Body of pancreas (tissue), 4 donors: ENCODE measurements around the gene HES2. TPM values are rescaled to one million over a fixed set of nuclear protein-coding genes. Genes with fewer than 3 reads are reported as not detected.
A peak's percentile ranks its signal among the peaks of the same experiment; 100 is the strongest.
"Not testable (repeated sequence)": the region's sequence is repeated elsewhere in the genome, so short reads cannot be mapped to it uniquely, and the experiment has no call there.

Experiments
- ATAC-seq: fragments of 150-250 bp; one replicate; pipeline ENCODE4 v1.9.1; 2016
- DNase-seq, 4 donors: peaks; one replicate each; pipeline ENCODE4 v3.0.0-alpha.2; 2019
- H3K27ac ChIP-seq, 4 donors: fragments of 200-600 bp; sonication (generic); 1 replicate in 3 of 4; 2 replicates in 1 of 4; pipeline versions ENCODE4 v1.5.1 to v1.6.1; 2016 to 2019; ENCODE audit warnings: mild to moderate bottlenecking in 1 of 4, mixed read lengths in 1 of 4, moderate library complexity in 1 of 4
- H3K27me3 ChIP-seq, 2 donors: fragments of 200-600 bp; sonication (generic); one replicate each; pipeline ENCODE4 v1.6.0; 2016; ENCODE audit warnings: mild to moderate bottlenecking in 1 of 2
- H3K36me3 ChIP-seq, 2 donors: fragments of 200-600 bp; sonication (generic); replicated peaks in 1 of 2; 2 replicates each; pipeline ENCODE4 v1.5.1; 2016; ENCODE audit warnings: low read depth in 2 of 2; ENCODE audit not compliant: insufficient read depth in 1 of 2
- H3K4me1 ChIP-seq: fragments of 200-600 bp; sonication (generic); one replicate; pipeline ENCODE4 v1.6.0; 2016
- H3K4me3 ChIP-seq, 2 donors: fragments of 200-600 bp; sonication (generic); 1 replicate in 1 of 2; 2 replicates in 1 of 2; pipeline ENCODE4 v1.5.1; 2016 to 2019
- H3K9me3 ChIP-seq, 3 donors: fragments of 200-600 bp; sonication (generic); 1 replicate in 2 of 3; 2 replicates in 1 of 3; pipeline ENCODE4 v1.5.1; 2016
- POLR2A ChIP-seq, 3 donors: fragments of 450-650 bp; IDR thresholded peaks; one replicate each; pipeline ENCODE4 v1.6.1; 2016; ENCODE audit warnings: antibody characterized with exemption in 3 of 3, mild to moderate bottlenecking in 2 of 3
- WGBS, 2 donors: methylation state at CpG; one replicate each; pipeline ENCODE4 v1.1.5; 2017; 5-methylcytosine and 5-hydroxymethylcytosine counted together
- intact Hi-C: fragments of 100-400 bp; cut with DNase I; formaldehyde crosslinking; loops from one replicate; pipeline ENCODE4 v1.15.1; 2023
- total RNA-seq, 2 donors: library from RNA; depleted of rRNA; stranded (reverse); fragments of >200 nt; gene quantifications; one replicate each; pipeline ENCODE4 v1.1.0, GENCODE V29; 2016
- TF ChIP-seq, protein P1 (sequence below), 7 experiments: fragments of 450-650 bp in 4 of 7; fragments of 200-600 bp in 3 of 7; sonication (generic) in 3 of 7; IDR thresholded peaks; one replicate each; pipeline ENCODE4 v1.5.1; 2016 to 2019; ENCODE audit warnings: antibody characterized with exemption in 7 of 7

Gene HES2
- total RNA-seq, 2 donors from 2014 or later: 0.26 TPM; not detected in 1

DNA sequence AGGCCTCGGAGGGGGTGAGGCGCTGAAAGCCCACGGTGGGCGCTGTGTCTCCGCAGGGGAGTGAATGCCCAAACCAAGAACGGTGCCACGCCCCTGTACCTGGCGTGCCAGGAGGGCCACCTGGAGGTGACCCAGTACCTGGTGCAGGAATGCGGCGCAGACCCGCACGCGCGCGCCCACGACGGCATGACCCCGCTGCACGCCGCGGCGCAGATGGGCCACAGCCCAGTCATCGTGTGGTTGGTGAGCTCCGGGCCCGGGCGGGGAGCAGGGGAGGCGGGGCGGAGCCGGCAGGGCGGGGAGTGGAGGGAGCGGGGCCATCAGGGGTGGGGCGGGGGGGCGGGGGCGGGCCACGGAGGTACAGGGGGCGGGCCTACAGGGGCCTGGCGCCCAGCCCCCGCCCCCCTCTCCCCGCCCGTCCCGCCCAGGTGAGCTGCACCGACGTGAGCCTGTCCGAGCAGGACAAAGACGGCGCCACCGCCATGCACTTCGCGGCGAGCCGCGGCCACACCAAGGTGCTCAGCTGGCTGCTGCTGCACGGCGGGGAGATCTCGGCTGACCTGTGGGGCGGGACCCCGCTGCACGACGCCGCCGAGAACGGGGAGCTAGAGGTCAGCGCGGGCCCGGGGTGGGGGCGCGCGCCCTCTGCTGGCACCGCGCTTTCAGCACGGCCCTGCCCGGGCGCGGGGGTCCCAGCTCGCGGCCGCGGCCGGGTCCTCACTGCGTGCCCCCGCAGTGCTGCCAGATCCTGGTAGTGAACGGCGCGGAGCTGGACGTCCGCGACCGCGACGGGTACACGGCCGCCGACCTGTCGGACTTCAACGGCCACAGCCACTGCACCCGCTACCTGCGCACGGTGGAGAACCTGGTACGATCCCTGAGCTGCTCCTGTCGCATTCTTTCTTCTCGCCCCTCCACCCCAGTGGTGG lies 20.7 kb upstream of the HES2 start:
- WGBS, 2 donors: 10 to 40% methylated on average over 19 to 61 of the region's 101 CpGs

DNA sequence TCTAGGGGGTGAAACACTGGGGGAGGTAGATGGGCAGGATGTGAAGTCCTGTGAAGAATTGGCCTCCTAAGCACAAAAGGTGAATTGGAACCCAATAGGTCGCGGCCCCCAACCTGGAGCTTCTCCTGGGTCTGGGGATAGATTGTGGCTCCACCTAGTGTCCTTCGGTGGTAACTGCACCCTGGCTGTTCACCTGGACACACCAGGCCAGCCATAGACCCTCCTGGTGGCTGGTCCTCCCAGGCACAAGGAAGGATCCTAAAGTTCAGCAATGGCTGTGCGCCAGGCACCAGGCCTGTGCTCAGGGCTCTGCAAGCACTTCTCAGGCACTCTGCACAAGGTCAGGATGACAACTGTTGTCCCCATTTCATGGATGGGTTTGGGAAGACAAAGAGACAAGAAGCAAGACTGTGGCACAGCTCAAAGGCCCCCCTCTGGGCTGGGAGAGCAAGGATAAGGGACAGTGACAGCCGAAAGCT lies 18.4 kb upstream of the HES2 start:
- ATAC-seq (peak; percentile 43), DNase-seq (peak; percentile 64 to 79 (median 68))
- no peak overlapping the region for H3K27ac ChIP-seq
- intact Hi-C loops: no loop called here
- WGBS, 2 donors: 4 to 16% methylated on average over 5 of the region's 5 CpGs
- H3K27me3 ChIP-seq: peaks cover 0 to 4% of the 10 kb centered on the region in 2 donors
- TF ChIP-seq, protein P1, sequence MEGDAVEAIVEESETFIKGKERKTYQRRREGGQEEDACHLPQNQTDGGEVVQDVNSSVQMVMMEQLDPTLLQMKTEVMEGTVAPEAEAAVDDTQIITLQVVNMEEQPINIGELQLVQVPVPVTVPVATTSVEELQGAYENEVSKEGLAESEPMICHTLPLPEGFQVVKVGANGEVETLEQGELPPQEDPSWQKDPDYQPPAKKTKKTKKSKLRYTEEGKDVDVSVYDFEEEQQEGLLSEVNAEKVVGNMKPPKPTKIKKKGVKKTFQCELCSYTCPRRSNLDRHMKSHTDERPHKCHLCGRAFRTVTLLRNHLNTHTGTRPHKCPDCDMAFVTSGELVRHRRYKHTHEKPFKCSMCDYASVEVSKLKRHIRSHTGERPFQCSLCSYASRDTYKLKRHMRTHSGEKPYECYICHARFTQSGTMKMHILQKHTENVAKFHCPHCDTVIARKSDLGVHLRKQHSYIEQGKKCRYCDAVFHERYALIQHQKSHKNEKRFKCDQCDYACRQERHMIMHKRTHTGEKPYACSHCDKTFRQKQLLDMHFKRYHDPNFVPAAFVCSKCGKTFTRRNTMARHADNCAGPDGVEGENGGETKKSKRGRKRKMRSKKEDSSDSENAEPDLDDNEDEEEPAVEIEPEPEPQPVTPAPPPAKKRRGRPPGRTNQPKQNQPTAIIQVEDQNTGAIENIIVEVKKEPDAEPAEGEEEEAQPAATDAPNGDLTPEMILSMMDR (IDR thresholded peaks at IDR 0.05): peak; percentile 73 to 97 (median 87)
- no peak for TF ChIP-seq POLR2A (IDR thresholded peaks at IDR 0.05)
- H3K36me3 ChIP-seq: no peaks in the 10 kb centered on the region
- H3K9me3 ChIP-seq: no peaks in the 10 kb centered on the region
- H3K4me3 ChIP-seq: no peak overlapping the region
- peaks cover 9% of the 10 kb centered on the region for H3K4me1 ChIP-seq

More for the DNA sequence above, 20.7 kb upstream of the HES2 start:
- DNase-seq (peak; percentile 56 to 74 (median 66)), ATAC-seq (peak; percentile 62)
- Histone ChIP-seq H3K27me3 (peaks cover 0 to 4% of the 10 kb centered on the region in 2 donors), H3K9me3 (no peaks in the 10 kb centered on the region), H3K4me1 (peaks cover 9% of the 10 kb centered on the region), H3K4me3 (no peak overlapping the region), H3K36me3 (no peaks in the 10 kb centered on the region), H3K27ac (no peak overlapping the region)
- TF ChIP-seq, protein P1 (IDR thresholded peaks at IDR 0.05): peak in 2 of 7 experiments; percentile 5 to 18
- no peak for TF ChIP-seq POLR2A (IDR thresholded peaks at IDR 0.05)
- intact Hi-C loops: no loop called here

DNA sequence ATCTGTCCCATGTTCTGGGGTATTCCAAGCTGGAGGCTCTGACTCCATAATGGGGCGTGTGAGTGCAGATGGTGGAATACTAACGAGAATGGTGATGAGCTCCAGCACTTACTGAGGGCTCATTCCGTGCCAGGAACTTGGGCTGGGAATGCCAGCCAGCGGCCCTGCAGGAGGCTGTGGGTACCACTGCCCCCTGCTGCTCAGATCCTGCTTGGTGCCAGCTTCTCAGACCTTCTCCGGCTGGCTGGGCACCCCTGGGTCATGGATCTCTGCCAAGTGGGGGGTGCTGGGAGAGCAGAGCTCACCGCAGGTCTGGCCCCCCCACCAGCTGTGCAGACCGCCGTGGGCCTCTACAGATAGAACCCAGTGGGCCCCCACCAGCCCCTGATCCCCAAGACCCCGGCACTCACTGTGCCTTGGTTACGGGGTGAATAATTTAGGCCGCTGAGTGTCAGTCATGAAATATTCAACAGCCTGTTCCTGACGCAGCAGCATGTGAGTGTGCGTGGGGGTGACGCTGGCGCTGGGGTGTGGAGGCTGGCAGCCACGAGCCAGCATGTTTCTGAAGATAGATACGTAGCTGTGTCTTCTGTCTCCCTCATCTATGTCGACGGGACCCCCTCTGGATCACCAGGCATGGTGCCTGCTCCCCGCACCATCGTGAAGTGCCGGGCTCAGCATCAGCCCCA lies 17.4 kb upstream of the HES2 start:
- TF ChIP-seq, protein P1 (IDR thresholded peaks at IDR 0.05): peak in 3 of 7 experiments; percentile 8 to 22 (median 15)
- H3K9me3 ChIP-seq, H3K27ac ChIP-seq, H3K4me1 ChIP-seq, intact Hi-C loops, H3K27me3 ChIP-seq, ATAC-seq, H3K36me3 ChIP-seq, H3K4me3 ChIP-seq: not testable (repeated sequence)
- 31 to 33% methylated on average over 12 to 22 of the region's 22 CpGs for WGBS, 2 donors
- DNase-seq: peak in 3 of 4 donors; percentile 34 to 65 (median 53)

DNA sequence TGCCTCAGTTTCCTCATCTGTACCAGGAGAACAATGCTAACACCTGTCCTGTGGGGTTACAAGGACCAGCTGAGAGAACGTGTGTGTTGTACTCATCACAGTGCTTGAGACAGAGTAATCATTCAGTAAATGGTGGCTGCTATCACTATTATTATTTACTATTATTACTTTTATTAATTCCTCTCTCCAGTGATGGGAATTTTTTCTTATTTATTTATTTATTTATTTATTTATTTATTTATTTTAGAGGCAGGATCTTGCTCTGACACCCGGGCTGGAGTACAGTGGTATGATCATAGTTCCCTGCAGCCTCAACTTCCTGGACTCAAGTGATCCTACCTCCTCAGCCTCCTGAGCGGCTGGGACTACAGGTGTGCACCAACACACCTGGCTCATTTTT lies 16.6 kb upstream of the HES2 start:
- ATAC-seq, DNase-seq, H3K4me3 ChIP-seq, H3K36me3 ChIP-seq, H3K9me3 ChIP-seq, H3K27me3 ChIP-seq, intact Hi-C loops, H3K4me1 ChIP-seq, H3K27ac ChIP-seq: not testable (repeated sequence)
- 61 to 64% methylated on average over 3 of the region's 3 CpGs for WGBS, 2 donors

DNA sequence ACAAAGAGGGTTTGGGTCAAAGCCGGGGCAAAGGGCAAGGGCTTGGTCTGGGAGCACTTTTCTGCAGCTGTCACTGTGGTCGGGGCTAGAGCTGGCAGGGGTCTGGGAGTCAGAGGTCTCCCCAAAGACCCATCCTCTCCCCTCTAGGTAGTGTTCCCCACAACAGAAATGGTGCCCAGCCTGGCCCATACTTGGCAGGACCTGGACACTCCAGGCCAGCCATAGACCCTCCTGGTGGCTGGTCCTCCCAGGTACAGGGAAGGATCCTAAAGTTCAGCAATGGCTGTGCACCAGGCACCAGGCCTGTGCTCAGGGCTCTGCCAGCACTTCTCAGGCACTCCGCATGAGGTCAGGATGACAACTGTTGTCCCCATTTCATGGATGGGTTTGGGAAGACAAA lies 15.8 kb upstream of the HES2 start:
- 55 to 86% methylated on average over 1 to 3 of the region's 3 CpGs for WGBS, 2 donors
- H3K27me3 ChIP-seq: peaks cover 0 to 4% of the 10 kb centered on the region in 2 donors
- no peak for ATAC-seq
- DNase-seq: no peak
- no peaks in the 10 kb centered on the region for H3K36me3 ChIP-seq
- TF ChIP-seq, protein P1 (IDR thresholded peaks at IDR 0.05): no peak
- no peak for TF ChIP-seq POLR2A (IDR thresholded peaks at IDR 0.05)
- intact Hi-C loops: no loop called here
- H3K9me3 ChIP-seq: no peaks in the 10 kb centered on the region
- H3K4me1 ChIP-seq: peaks cover 4% of the 10 kb centered on the region
- no peak overlapping the region for H3K27ac ChIP-seq
- H3K4me3 ChIP-seq: no peak overlapping the region
